H1 (cell line): ENCODE data around the gene TYRO3. TPM values are rescaled to one million over a fixed set of nuclear protein-coding genes. Genes with fewer than 3 reads are reported as not detected.

Experiments
- CHD7 ChIP-seq: fragments of 300-600 bp; sonication (generic); IDR thresholded peaks from 2 replicates; pipeline ENCODE4 v1.7.1; 2012; ENCODE audit warnings: low read length, moderate library complexity, mild to moderate bottlenecking, inconsistent platforms; ENCODE audit not compliant: insufficient replicate concordance
- EZH2 ChIP-seq: fragments of 200-600 bp; sonication (generic); IDR thresholded peaks from 2 replicates; pipeline ENCODE4 v1.7.1; 2012; ENCODE audit warnings: low read depth, mild to moderate bottlenecking, moderate library complexity, low read length, inconsistent platforms; ENCODE audit not compliant: severe bottlenecking
- NANOG ChIP-seq: IDR thresholded peaks from 2 replicates; pipeline ENCODE4 v1.6.1; 2011; ENCODE audit warnings: low read length, low read depth, mild to moderate bottlenecking, inconsistent platforms; ENCODE audit not compliant: insufficient read depth, poor library complexity, severe bottlenecking
- POLR2A ChIP-seq, 2 experiments: IDR thresholded peaks; 1 replicate in 1 of 2; 2 replicates in 1 of 2; pipeline ENCODE4 v1.6.1; 2011; ENCODE audit warnings: low read depth in 2 of 2, low read length in 2 of 2, mild to moderate bottlenecking in 2 of 2; ENCODE audit errors: control extremely low read depth in 1 of 2
- RFX5 ChIP-seq: IDR thresholded peaks from 2 replicates; pipeline ENCODE4 v1.6.1; 2011; ENCODE audit warnings: low read depth, low read length, improper control_type of control experiment, borderline replicate concordance
- SP1 ChIP-seq: IDR thresholded peaks from 2 replicates; pipeline ENCODE4 v1.6.1; 2011; ENCODE audit warnings: low read depth, low read length
- TAF1 ChIP-seq: IDR thresholded peaks from 2 replicates; pipeline ENCODE4 v1.6.1; 2011; ENCODE audit warnings: mild to moderate bottlenecking, low read depth, low read length
- TAF7 ChIP-seq: optimal IDR thresholded peaks from 2 replicates; pipeline ENCODE3; 2011; ENCODE audit warnings: low read depth, mild to moderate bottlenecking, inconsistent platforms, low read length, moderate library complexity, borderline replicate concordance
- TEAD4 ChIP-seq: IDR thresholded peaks from 2 replicates; pipeline ENCODE4 v1.6.1; 2012; ENCODE audit warnings: low read depth, low read length, inconsistent platforms, mixed read lengths
- polyA plus RNA-seq, 7 experiments: library from polyadenylated mRNA; depleted of rRNA in 3 of 7; stranded (reverse) in 5 of 7; unstranded in 2 of 7; fragments of >200 nt in 5 of 7; fragments of 200-250 nt in 2 of 7; gene quantifications; 1 replicate in 5 of 7; 2 replicates in 1 of 7; 4 replicates in 1 of 7; pipeline versions ENCODE4 v1.2.1 to v1.2.3, GENCODE V29; 2011 to 2013; ENCODE audit warnings: missing spikeins in 2 of 7, mixed read lengths in 2 of 7
- total RNA-seq: library from RNA; stranded (reverse); fragmentation: NEBNext Ultra II Directional; extraction: Animal tissue kit (Norgen Biotek cat#: 25700); gene quantifications from 2 replicates; pipeline ENCODE4 v1.2.1, GENCODE V29; 2021

TYRO3 gene
- total and polyA plus RNA-seq, 2 of the 8 experiments (the other 6 are each of a cell fraction or from before 2014, with no cell fraction given): 82.7 to 98.8 TPM

GRCh38 chr15:41568350-41569017 lies 9.5 kb downstream of the TYRO3 start (continued):
- peak; percentile 59 for TF ChIP-seq CHD7
- peak; percentile 41 for TF ChIP-seq NANOG
- TF ChIP-seq RFX5: no peak
- no peak for TF ChIP-seq EZH2
- TF ChIP-seq POLR2A (IDR thresholded peaks at IDR 0.05; ENCODE audit: control extremely low read depth in 1 of 2, low read depth in 2 of 2, low read length in 2 of 2): peak; percentile 80 to 82
- peak; percentile 97 for TF ChIP-seq TEAD4
- TF ChIP-seq SP1: peak; percentile 95
- peak; percentile 40 for TF ChIP-seq TAF7
- peak; percentile 76 for TF ChIP-seq TAF1
